Dermis microvascular lymphatic vessel endothelial cell (primary cell): ENCODE measurements around the gene SEMA3C. TPM values are rescaled to one million over a fixed set of nuclear protein-coding genes. Genes with fewer than 3 reads are reported as not detected.

Experiments
- DNase-seq, 2 donors: peaks; one replicate each; pipeline versions ENCODE4 v3.0.0 to v3.0.0-alpha.2; 2010; ENCODE audit warnings: low read depth in 2 of 2
- total RNA-seq: library from RNA; depleted of rRNA; stranded (reverse); fragments of >200 nt; gene quantifications from 2 replicates; pipeline ENCODE4 v1.2.1, GENCODE V29; 2014

The SEMA3C gene
- total RNA-seq, 1 donor from 2014 or later, result under 0.01 TPM

DNA sequence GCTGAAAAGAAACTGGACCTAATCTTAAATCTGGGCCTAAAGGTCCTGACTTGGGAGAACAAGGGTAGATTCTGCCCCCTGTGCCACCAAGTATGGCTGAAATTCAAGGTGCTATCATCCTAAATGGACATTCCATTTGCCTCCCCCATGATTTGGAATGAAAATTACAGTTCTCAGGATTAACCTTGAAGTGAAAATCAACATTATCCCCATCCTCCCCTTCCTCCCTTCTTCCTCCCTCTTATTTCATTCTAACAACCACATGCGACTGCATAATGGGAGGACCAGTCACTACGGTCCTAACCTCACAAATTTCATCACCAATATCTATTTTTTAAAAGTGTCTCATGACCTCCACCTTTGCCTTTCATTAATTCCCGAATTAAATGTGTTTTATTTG is 62.1 kb downstream of the SEMA3C start:
- no peak for DNase-seq

DNA sequence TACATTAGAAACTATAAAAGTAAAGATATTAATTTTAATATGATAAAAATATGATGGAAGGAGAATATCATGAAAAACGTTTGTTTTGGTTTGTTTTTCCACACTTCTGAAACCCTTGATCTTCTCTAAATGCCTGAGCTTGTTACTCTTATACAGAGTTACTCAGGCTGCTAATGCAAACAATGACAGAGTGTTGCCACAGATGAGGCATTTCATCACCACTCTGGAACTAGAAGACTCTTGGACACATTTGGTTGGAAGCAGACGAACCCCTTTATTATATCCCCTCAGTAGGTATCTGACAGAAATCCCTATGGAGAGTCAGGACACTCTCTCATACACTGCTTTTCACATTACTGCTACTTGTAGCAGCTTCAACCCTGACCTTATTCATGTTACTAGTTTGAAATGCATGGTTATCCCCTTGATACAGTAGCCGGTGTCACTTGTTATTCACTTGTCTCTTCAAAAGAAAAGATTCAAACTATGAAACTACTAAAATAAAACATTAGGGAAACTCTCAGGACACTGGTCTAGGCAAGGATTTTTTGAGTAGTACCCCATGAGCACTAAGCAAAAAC is 66.9 kb downstream of the SEMA3C start:
- DNase-seq, result no peak

DNA sequence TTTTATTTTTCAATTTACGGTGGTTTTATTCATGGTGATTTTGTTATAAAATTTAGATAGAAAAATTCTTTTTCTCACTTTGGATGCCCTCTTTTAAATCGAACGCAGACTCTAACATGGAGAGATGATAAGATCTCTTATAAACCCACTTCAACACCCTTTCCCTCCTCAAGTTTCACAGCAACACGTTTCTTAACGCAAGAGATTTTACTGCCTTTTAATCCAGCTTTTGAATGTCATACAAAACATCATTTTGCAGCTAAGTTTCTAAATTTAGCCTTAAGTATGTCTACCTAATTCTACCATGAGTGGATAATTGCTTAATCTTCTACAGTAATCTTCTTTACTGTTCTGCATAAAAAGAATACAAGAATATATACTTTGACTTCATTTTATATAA is 70.0 kb downstream of the SEMA3C start:
- no peak for DNase-seq

DNA sequence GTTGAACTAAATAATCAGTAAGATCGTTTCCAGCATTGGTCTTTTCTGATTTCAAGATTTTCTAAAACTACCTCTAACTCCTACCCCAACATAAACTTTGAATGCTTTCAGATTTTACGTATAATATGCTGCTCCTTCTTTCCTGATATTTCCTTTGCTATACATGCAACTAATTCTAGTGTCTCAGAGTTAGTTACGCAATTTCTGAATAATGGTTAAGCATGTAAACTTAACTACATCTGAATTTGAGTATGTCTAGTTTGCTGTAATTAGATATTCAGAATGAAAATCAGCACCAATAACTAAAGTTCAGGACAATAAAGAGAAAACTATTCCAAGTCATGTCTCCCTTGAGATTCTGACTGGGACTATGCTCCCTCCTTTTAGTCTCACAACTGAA is 71.0 kb downstream of the SEMA3C start:
- no peak for DNase-seq

DNA sequence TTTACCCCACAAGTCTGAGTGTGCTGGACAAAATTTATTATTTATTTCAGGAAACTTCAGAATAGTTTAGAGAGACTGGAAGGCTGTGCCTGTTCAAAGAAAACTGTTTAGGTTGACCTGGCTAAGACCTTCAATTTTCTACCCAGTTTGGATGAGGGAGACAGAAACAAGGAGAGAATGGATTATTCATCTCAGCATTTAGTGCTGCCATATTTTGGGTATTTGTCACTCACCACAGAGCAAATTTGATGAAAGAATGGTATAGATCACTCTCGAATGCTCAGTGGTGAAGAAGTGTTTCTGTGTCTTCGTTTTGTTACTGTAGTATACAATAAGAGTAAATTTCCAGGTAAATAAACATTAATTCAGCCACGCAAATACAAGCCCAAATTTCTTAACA is 71.8 kb downstream of the SEMA3C start:
- no peak for DNase-seq

DNA sequence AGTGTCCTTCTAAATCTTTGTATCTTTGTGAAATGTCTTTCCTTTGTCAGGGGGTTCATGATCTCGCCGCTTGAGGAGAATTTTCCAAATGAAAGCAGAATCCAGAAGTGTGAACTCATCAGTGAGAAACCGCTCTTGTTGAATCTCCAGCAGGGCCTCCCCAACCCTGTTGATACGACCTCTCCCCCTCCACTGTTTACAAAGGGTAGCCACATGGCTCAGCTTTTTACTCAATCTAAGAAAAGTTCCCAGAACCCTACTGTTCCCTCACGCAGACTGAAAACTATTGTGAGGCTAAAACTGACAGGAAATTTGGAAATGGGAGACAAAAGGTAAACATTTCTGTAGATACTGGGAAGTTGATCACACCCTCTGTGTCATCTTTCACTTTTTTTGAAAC is 73.9 kb downstream of the SEMA3C start:
- no peak for DNase-seq

DNA sequence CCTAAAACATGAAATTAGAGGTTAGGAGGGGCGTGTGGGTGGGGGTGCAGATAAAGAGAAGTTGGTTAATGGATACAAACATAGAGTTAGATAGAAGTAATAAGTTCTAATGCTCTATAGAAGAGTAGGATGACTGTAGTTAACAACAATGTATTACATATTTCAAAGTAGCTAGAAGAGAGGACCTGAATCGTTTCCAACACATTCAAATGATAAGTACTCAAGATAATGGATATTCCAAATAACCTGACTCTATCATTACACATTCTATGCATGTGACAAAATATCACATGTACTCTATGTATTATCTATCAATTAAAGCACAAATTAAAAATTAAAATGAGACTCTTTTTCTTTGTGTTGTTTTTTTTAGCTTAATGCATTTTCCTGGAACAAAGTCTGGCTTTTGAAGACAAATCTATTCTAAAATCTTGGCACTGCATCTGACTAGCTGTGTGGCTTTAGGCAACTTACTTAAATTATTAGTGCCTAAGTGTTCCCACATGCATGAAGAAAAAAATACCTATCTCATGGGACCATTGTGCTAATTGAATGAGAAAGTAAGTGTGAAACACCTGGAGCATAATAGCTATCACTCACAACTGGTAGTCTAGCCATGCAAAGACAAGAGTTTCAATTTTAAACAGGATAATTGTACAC is 75.7 kb downstream of the SEMA3C start:
- DNase-seq, result no peak

DNA sequence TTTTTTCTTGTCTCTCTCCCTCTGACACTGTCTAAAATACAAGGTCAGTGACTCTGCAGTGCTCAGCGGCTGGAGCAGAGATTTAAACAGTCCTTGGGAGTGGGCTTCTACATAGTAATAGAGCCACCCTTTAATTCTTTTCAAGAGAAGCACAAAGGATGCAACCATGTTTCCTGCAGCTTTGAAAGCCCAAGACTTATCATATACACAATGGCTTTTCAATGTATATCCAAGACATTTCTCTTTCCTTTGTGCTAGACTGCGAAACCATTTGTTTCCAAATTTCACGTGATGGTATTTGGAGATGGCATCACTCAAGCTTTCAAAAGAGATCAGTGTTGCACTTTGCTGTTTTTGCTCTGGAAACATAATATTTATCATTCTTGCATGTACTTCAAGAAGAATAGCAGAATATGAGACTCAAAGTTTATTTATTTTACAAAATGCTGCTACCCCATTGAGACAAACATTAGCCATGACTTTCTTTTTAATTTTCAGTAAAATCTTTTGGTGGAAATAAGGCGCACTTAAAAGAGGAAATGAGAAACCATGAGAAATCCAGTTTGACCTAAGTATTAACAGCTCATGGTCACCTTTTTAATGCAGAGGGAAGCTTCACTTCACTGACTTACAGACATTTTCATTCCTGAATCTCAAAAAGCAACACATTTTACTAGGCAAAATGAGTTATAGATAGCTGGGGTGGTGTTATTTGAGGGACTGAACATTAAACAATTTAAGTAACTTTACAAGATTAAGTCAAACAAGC is 76.6 kb downstream of the SEMA3C start:
- no peak for DNase-seq

DNA sequence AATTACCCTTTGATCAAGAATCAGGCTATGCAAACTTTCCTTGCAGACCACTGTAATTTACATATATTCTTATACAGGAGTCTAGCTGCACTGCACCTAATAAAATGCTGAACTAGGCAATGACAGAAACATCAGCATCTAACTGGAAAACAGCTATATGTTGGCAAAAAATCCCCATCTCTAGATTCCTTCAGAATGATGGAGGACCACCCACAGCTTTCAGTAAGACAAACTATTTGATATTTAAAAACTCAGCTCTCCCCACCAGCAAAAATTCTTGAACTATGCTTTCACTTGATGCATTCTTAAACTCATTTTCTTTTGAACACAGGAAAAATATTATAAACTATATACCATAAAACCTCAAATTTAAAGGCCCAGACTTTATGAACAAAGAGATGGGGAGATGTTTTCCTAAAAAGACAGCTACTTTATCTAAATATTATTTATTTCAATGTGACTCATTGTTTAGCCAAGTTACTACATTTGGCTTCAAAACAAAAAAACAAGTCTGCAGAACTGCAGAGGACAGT is 77.4 kb downstream of the SEMA3C start:
- DNase-seq, result no peak

DNA sequence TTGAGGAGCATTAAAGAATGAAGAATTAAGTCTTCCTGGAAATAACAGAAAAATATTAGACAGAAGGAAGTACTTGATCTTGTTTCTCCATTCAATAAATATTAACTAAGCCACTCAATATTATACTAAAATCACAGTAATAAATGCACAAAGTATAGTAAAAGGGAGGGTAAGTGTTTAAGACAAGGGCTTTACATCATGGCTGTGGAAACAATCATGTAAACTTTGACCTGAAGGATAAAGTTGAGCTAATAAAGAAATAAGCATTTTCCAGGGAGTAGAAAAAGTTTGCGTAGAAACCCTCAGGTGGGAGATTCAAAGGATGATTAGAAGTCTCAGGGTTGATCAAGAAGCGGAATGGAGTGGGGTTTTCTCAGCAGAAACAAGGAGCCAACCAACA is 78.2 kb downstream of the SEMA3C start:
- DNase-seq, result no peak

DNA sequence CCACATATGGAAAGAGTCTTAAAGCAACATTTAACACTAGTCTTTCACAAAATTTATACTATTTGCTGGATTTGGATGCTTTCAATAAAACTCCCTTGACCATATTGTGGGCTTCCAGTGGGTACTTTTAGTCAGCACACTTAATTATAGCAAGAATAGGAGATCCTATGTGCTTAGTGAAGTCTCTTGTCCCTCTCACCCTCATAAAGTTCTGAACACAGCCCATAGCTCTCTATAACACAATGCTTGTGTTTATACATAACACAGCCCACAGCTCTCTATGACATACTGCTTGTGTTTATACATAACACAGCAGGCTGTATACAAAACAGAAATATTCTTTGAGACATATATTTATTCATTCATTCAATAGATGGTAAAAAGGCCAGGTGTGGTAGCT is 79.0 kb downstream of the SEMA3C start:
- no peak for DNase-seq

DNA sequence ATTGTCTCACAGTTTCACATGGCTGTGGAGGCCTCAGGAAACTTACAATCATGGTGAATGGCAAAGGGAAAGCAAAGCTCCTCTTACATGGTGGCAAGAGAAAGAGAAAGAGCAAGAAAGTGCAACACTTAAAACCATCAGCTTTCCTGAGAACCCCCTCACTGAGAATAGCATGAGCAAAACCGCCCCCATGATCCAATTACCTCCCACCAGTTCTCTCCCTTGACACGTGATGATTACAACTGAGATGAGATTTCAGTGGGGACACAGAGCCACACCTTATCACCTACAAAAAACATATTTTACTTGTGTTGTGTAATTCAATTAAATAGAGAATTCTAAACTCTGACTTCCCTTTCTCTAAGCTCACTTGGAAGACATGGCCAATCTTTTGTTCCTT is 80.2 kb downstream of the SEMA3C start:
- DNase-seq, result no peak

DNA sequence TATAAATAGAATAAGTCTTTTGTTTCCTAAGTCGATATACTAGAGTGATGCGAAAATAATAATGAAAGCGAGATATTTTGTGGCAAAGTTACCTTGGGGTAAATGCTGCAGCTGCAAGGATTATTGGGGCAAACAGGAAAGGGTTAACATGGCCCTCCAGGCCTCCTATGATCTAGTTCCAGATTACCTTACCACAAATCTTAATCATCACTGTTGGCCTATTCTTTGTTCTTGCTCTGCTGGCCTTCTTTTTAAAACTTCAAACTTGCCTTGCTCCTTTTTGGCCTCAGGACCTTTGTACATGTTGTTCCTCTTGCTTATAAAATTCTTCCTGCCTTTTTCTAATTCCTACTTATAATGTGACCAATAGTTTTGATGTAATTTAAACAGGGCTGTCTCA is 81.5 kb downstream of the SEMA3C start:
- no peak for DNase-seq

DNA sequence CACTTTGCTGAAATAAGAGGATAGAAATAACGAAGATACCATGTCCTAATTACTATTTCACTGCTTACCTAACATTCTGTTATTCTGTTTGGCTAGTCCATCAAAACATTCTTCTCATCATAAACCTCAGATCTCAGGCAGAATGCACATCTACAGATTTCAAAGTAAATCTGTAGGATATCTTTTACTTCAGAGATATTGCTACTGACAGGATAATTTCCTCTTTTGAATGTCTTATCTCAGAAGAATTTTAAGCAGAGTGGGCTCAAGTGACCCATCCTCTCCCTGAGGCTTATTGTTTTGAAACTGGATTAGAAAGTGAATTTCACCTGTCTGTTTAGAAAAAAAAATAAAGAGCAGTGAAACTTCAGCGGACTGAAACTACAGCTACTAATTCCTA is 83.6 kb downstream of the SEMA3C start:
- no peak for DNase-seq

DNA sequence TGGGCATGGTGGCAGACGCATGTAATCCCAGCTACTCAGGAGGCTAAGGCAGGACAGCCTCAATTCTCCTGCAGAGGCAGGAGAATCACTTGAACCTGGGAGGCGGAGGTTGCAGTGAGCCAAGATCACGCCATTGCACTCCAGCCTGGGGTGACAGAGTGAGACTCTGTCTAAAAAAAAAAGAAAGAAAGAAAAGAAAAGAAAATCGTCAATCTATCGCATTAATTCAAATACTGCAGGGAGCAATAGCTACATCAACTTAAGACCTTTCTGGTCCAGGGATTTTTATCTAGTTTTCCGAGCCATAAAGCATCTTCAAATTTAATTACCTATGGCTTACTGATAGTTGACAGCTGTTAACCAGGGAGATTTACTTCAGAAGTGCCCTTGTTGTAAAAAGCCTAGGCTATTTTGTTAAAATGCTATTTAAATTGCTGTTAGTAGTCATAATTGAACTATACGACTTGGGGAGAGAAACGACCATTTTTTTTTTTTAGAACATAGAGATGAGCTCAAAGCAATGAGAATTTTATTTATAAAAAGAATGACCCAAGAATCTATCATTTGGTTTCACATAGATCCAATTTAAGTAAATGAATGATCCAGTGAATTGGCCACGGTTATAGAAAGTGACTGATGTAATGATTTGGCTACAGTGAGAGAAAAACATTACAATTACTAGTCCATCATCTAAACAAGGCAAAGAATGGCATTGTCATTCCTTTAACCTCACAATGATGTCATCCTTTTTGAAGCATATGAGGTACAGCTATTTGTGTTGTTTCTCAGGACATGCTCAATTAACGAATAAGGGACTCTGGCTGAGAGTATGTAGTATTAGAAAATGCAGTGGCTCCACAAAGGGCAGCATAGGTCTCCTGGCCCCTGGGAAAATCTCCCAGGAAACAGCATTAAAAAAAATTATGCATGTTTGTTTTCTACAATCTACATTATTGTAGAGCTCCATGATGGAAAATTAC is 85.3 kb downstream of the SEMA3C start:
- DNase-seq, result no peak

DNA sequence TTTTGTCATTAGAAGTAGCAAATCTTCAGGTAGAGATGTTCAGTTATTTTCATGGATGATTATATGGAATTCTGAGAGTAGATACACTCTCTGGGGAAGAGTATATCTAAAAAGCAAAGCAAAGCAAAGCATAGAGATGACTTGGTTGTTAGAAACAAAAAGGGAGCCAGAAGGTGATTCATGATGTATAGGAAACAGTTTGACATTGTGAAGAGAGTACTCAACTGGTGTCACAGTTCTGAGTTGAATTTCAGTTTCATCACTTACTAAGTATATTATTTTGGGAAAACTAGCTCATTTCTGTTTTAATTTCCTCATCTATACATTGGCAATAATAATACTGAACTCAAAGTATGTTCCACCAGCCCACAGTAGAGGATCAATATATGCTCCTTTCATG is 86.8 kb downstream of the SEMA3C start:
- DNase-seq, result no peak

DNA sequence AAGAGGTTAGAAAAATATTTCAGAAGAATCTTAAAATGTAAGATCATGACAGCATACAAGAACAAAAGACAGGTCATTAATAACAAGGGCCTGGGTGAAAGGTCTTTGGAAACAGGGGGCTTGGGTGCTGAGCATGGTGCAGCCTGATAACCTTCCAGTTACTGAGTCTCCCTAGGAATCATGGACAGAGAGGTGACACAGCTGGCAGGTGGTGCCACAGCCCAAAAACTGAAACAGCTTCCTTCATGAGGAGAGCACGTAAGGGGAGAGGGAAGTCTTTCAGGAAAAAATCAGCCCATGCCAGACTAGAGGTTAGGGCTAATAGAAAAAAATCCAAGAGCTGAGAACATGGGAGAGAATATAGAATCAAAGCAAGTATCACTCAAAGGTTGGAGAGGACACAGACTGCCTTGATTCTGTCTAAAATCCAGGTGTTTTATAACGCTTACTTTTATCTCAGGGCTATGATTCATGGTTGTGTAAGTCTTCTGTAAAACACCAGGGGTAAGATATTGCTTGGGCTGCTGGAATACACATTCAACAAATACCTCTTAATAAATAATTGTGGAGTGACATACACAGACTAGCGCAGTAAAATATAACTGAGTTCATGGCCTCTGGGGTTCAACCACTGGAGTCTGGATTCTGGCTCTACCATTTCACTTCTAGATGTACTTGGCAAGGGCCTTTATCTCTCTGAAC is 88.1 kb downstream of the SEMA3C start:
- DNase-seq, result no peak

DNA sequence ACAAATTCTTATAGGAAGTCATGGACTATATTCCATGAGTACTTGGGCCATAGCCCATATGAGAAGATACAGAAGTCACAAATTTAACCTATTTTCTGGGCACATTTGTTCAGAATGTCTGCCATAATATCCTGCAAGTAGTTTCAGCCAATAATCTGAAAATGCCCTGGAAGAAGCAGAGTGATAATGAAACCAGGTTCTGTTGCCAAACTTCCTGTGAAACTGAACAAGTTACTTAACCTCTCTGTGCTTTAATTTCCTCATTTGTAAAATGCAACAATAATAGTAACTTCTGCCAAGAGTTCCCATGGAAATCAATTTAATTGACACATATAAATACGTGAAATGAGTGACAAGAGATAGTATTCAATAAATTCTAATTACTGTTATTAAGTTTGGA is 88.8 kb downstream of the SEMA3C start:
- peak in 1 of 2 donors; percentile 5 for DNase-seq

DNA sequence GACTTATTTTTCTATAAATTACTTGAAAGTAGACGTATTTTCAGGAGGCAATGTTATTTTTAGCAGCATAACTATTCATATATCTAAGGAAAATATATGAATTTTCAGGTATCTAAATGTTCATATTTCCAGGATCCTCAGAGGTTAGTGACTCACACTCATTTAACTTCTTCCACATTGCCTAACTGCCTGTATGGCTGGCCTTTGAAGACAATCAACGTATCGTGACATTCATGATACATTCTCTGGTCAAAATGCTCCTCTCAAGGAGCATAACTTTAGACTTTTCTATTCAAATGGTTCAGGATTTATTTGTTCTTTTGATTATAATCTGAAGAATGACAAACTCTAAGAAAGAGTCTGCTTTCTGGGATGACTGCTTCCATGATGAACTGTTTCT is 89.3 kb downstream of the SEMA3C start:
- DNase-seq, result no peak

DNA sequence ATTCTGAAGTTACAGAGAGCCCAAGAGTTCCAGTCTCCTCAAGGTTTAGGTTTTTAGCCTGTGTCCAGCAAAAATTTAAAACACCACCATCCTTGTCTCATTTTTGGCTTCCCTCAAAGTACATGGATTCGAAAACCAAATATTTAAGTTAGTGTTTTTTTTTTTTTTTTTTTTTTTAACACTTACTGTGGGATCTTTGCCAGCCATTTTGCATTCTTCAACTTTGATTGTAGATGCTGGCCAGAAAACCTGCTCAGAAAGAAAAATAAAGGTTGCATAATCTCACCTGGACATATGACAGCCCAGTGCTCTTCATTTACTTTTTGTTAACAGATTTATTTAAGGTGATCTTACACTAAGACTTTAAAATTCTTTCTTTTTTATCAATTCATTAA is 91.6 kb downstream of the SEMA3C start:
- DNase-seq, result no peak
